Natural killer cell (primary cell): ENCODE measurements around the gene ANP32E. TPM values are rescaled to one million over a fixed set of nuclear protein-coding genes. Genes with fewer than 3 reads are reported as not detected.
"Not testable (repeated sequence)": the region's sequence is repeated elsewhere in the genome, so short reads cannot be mapped to it uniquely, and the experiment has no call there.

Source experiments
- ATAC-seq, 3 donors: fragments of 150-1000 bp in 2 of 3; fragments of 200-7000 bp in 1 of 3; cut with Tn5 transposase; 1 replicate in 1 of 3; 2 replicates in 2 of 3; pipeline ENCODE4 v1.10.0; 2021; ENCODE audit warnings: mild to moderate bottlenecking in 2 of 3, moderate library complexity in 2 of 3
- DNase-seq, 2 donors: peaks; one replicate each; pipeline versions ENCODE4 v3.0.0 to v3.0.0-alpha.2; 2013 to 2021; ENCODE audit warnings: mixed read lengths in 1 of 2
- H3K27ac ChIP-seq: one replicate; pipeline ENCODE4 v1.5.1; 2013; ENCODE audit warnings: mild to moderate bottlenecking, low read length
- H3K27me3 ChIP-seq: one replicate; pipeline ENCODE4 v1.6.1; 2013; ENCODE audit warnings: low read length; ENCODE audit not compliant: control insufficient read depth, insufficient read depth
- H3K36me3 ChIP-seq: one replicate; pipeline ENCODE4 v1.6.1; 2013; ENCODE audit warnings: low read length; ENCODE audit not compliant: control insufficient read depth, insufficient read depth
- H3K4me1 ChIP-seq: one replicate; pipeline ENCODE4 v1.6.1; 2013; ENCODE audit warnings: low read length; ENCODE audit not compliant: control insufficient read depth, insufficient read depth
- H3K4me3 ChIP-seq: one replicate; pipeline ENCODE4 v1.5.1; 2013; ENCODE audit warnings: low read length
- H3K9me3 ChIP-seq: one replicate; pipeline ENCODE4 v1.6.1; 2013; ENCODE audit warnings: low read length; ENCODE audit not compliant: control insufficient read depth, insufficient read depth
- H3K27ac Mint-ChIP-seq, 2 donors: one replicate each; pipeline ENCODE4 v1.8.0; 2022; ENCODE audit warnings: mild to moderate bottlenecking in 2 of 2, mixed read lengths in 2 of 2, moderate library complexity in 1 of 2
- H3K27me3 Mint-ChIP-seq, 2 donors: one replicate each; pipeline ENCODE4 v1.8.0; 2022; ENCODE audit warnings: low read depth in 2 of 2, mixed read lengths in 2 of 2
- H3K36me3 Mint-ChIP-seq: one replicate; pipeline ENCODE4 v1.8.0; 2022; ENCODE audit warnings: mixed read lengths
- H3K4me1 Mint-ChIP-seq, 2 donors: one replicate each; pipeline ENCODE4 v1.8.0; 2022; ENCODE audit warnings: mixed read lengths in 2 of 2
- H3K4me3 Mint-ChIP-seq: one replicate; pipeline ENCODE4 v1.8.0; 2022; ENCODE audit warnings: mild to moderate bottlenecking, moderate library complexity, mixed read lengths
- H3K9me3 Mint-ChIP-seq, 2 donors: one replicate each; pipeline ENCODE4 v1.8.0; 2022; ENCODE audit warnings: mixed read lengths in 2 of 2
- CTCF ChIP-seq: fragments of 200-600 bp; IDR thresholded peaks from one replicate; pipeline ENCODE4 v1.8.0; 2022; ENCODE audit warnings: antibody characterized with exemption
- WGBS: methylation state at CpG from one replicate; pipeline ENCODE4 v1.1.7; 2013; ENCODE audit warnings: missing lambda C conversion rate; ENCODE audit not compliant: insufficient coverage; 5-methylcytosine and 5-hydroxymethylcytosine counted together
- intact Hi-C: fragments of 100-400 bp; cut with micrococcal nuclease; formaldehyde crosslinking; loops from one replicate; pipeline ENCODE4 v1.14.2; 2022
- total RNA-seq, 4 donors: library from RNA; stranded (reverse); fragments of 120-200 nt in 1 of 4; gene quantifications; one replicate each; pipeline versions ENCODE4 v1.2.3 to v1.2.4, GENCODE V29; 2013 to 2022

The ANP32E gene
- total RNA-seq, 3 donors from 2014 or later (not counting 1 experiment from before 2014, with no cell fraction given) = 50.7 to 56.9 (median 55.2) TPM

GRCh38 chr1:150243003-150243402 is 7.1 kb upstream of the ANP32E start:
- Histone ChIP-seq H3K4me1 (no peaks in the 10 kb centered on the region), H3K9me3 (no peaks in the 10 kb centered on the region), H3K27me3 (no peaks in the 10 kb centered on the region), H3K27ac (no peak overlapping the region), H3K4me3 (no peak overlapping the region), H3K36me3 (no peaks in the 10 kb centered on the region)
- WGBS = 100% methylated on average over 2 of the region's 3 CpGs
- no peak for TF ChIP-seq CTCF
- intact Hi-C loops = no loop called here
- DNase-seq (no peak), ATAC-seq (no peak)
- Mint-ChIP-seq H3K36me3 (no peaks in the 10 kb centered on the region), H3K9me3 (no peaks in the 10 kb centered on the region), H3K4me1 (no peaks in the 10 kb centered on the region), H3K27ac (no peak overlapping the region), H3K27me3 (no peaks in the 10 kb centered on the region), H3K4me3 (no peak overlapping the region)

- no peak overlapping the region for H3K27ac ChIP-seq
- ATAC-seq (no peak), DNase-seq (no peak)
- no peaks in the 10 kb centered on the region for H3K27me3 Mint-ChIP-seq
- WGBS = 97% methylated on average over 17 of the region's 21 CpGs
- H3K4me3 ChIP-seq = no peak overlapping the region
- peaks cover 14% of the 10 kb centered on the region for H3K4me1 ChIP-seq
- no peaks in the 10 kb centered on the region for H3K36me3 ChIP-seq
- H3K4me1 Mint-ChIP-seq = peaks cover 16 to 19% of the 10 kb centered on the region in 2 donors
- H3K9me3 ChIP-seq = no peaks in the 10 kb centered on the region
- no peak for TF ChIP-seq CTCF
- no peak overlapping the region for H3K4me3 Mint-ChIP-seq
- no peaks in the 10 kb centered on the region for H3K9me3 Mint-ChIP-seq
- intact Hi-C loops = loop anchor here (2.0 to 10.0 kb wide), 3 partner anchors 31 to 327 kb away; partner anchors contain the start of genes APH1A and MRPS21
- H3K27me3 ChIP-seq = no peaks in the 10 kb centered on the region
- no peak overlapping the region for H3K27ac Mint-ChIP-seq
- H3K36me3 Mint-ChIP-seq = no peaks in the 10 kb centered on the region
Measured at GRCh38 chr1:150237746-150238145, 1.8 kb upstream of the ANP32E start.

GRCh38 chr1:150237176-150237575 is 1.3 kb upstream of the ANP32E start:
- H3K36me3 ChIP-seq, DNase-seq, H3K27me3 ChIP-seq, H3K36me3 Mint-ChIP-seq, H3K27ac Mint-ChIP-seq, H3K27ac ChIP-seq, H3K9me3 ChIP-seq, H3K4me3 Mint-ChIP-seq, ATAC-seq, H3K9me3 Mint-ChIP-seq, H3K27me3 Mint-ChIP-seq, H3K4me3 ChIP-seq: not testable (repeated sequence)
- peaks cover 14% of the 10 kb centered on the region for H3K4me1 ChIP-seq
- 82% methylated on average over 13 of the region's 13 CpGs for WGBS
- peaks cover 16 to 19% of the 10 kb centered on the region in 2 donors for H3K4me1 Mint-ChIP-seq
- intact Hi-C loops = loop anchor here (2.0 to 10.0 kb wide), 3 partner anchors 32 to 328 kb away; partner anchors contain the start of genes APH1A and MRPS21

GRCh38 chr1:150236614-150237100 is 745 bp upstream of the ANP32E start:
- no peak overlapping the region for H3K27ac ChIP-seq
- Mint-ChIP-seq H3K9me3 (no peaks in the 10 kb centered on the region), H3K27me3 (no peaks in the 10 kb centered on the region), H3K4me1 (peaks cover 16 to 19% of the 10 kb centered on the region in 2 donors), H3K36me3 (no peaks in the 10 kb centered on the region), H3K4me3 (no peak overlapping the region), H3K27ac (no peak overlapping the region)
- no peaks in the 10 kb centered on the region for H3K27me3 ChIP-seq
- TF ChIP-seq CTCF = peak; percentile 8
- DNase-seq = peak in 1 of 2 donors; percentile 3
- intact Hi-C loops = loop anchor here (1.0 to 10.0 kb wide), 4 partner anchors 32 to 328 kb away; partner anchors contain the start of genes APH1A, MRPS21 and PRPF3
- H3K9me3 ChIP-seq = no peaks in the 10 kb centered on the region
- no peaks in the 10 kb centered on the region for H3K36me3 ChIP-seq
- no peak for ATAC-seq
- WGBS = 43% methylated on average over 10 of the region's 10 CpGs
- peaks cover 14% of the 10 kb centered on the region for H3K4me1 ChIP-seq
- H3K4me3 ChIP-seq = peak overlapping the region; percentile 67
